GM06990 (cell line): ENCODE results near the gene ANXA9.

Experiments used
- DNase-seq: peaks from one replicate; pipeline ENCODE4 v3.0.0-alpha.2; 2011; ENCODE audit not compliant: insufficient read length; ENCODE audit errors: extremely low read depth
- H3K27me3 ChIP-seq: replicated peaks from 2 replicates; pipeline ENCODE4 v1.6.0; 2011; ENCODE audit warnings: low read length; ENCODE audit not compliant: control insufficient read depth, insufficient read depth
- H3K36me3 ChIP-seq: 2 replicates; pipeline ENCODE4 v1.5.1; 2011; ENCODE audit warnings: low read length; ENCODE audit not compliant: control insufficient read depth, insufficient read depth
- H3K4me3 ChIP-seq: replicated peaks from 2 replicates; pipeline ENCODE4 v1.5.1; 2011; ENCODE audit warnings: low read depth, mild to moderate bottlenecking, control low read depth, low read length
- TF ChIP-seq, protein P1 (sequence below): IDR thresholded peaks from 2 replicates; pipeline ENCODE4 v1.5.1; 2011; ENCODE audit warnings: low read length, control low read depth, mild to moderate bottlenecking, inconsistent platforms; ENCODE audit not compliant: insufficient read depth, poor library complexity, severe bottlenecking

Gene ANXA9

DNA sequence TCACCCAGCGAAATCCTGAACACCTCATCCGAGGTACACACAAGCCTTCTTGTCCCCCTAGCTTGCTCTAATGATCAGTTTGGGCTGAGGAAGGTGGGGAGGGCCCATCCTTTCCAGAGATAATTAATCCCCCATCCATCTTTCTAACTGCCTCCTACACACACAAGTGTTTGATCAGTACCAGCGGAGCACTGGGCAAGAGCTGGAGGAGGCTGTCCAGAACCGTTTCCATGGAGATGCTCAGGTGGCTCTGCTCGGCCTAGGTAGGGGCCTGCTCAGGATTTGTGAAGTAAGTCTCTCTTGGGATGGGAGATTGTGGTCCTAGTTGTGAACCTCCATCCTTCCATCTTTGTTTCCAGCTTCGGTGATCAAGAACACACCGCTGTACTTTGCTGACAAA, 5.8 kb downstream of the ANXA9 start:
- TF ChIP-seq, protein P1, sequence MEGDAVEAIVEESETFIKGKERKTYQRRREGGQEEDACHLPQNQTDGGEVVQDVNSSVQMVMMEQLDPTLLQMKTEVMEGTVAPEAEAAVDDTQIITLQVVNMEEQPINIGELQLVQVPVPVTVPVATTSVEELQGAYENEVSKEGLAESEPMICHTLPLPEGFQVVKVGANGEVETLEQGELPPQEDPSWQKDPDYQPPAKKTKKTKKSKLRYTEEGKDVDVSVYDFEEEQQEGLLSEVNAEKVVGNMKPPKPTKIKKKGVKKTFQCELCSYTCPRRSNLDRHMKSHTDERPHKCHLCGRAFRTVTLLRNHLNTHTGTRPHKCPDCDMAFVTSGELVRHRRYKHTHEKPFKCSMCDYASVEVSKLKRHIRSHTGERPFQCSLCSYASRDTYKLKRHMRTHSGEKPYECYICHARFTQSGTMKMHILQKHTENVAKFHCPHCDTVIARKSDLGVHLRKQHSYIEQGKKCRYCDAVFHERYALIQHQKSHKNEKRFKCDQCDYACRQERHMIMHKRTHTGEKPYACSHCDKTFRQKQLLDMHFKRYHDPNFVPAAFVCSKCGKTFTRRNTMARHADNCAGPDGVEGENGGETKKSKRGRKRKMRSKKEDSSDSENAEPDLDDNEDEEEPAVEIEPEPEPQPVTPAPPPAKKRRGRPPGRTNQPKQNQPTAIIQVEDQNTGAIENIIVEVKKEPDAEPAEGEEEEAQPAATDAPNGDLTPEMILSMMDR: no peak
- Histone ChIP-seq H3K4me3 (no peak overlapping the region), H3K36me3 (no peaks in the 10 kb centered on the region), H3K27me3 (no peaks in the 10 kb centered on the region)
- DNase-seq: no peak

- no peak for DNase-seq
- H3K27me3 ChIP-seq: no peaks in the 10 kb centered on the region
- no peaks in the 10 kb centered on the region for H3K36me3 ChIP-seq
- TF ChIP-seq, protein P1: no peak
- no peak overlapping the region for H3K4me3 ChIP-seq
Observed at GRCh38 chr1:150992626-150993025, 10.5 kb downstream of the ANXA9 start.

GRCh38 chr1:150994248-150994647, 12.2 kb downstream of the ANXA9 start:
- TF ChIP-seq, protein P1: no peak
- Histone ChIP-seq H3K36me3 (no peaks in the 10 kb centered on the region; the same call in 1 of the 2 replicates), H3K4me3 (no peak overlapping the region), H3K27me3 (no peaks in the 10 kb centered on the region)
- DNase-seq: no peak

GRCh38 chr1:150995460-150995859, 13.4 kb downstream of the ANXA9 start:
- DNase-seq: no peak
- H3K27me3 ChIP-seq: no peaks in the 10 kb centered on the region
- H3K4me3 ChIP-seq: no peak overlapping the region
- TF ChIP-seq, protein P1: no peak
- H3K36me3 ChIP-seq: no peaks in the 10 kb centered on the region; the same call in 1 of the 2 replicates

- no peaks in the 10 kb centered on the region for H3K27me3 ChIP-seq
- TF ChIP-seq, protein P1: peak; percentile 57
- H3K36me3 ChIP-seq: no peaks in the 10 kb centered on the region; the same call in 1 of the 2 replicates
- DNase-seq: no peak
- no peak overlapping the region for H3K4me3 ChIP-seq
Observed at GRCh38 chr1:150995896-150996295, 13.8 kb downstream of the ANXA9 start.
